ENCODE data around the gene URB1. TPM values are rescaled to one million over a fixed set of nuclear protein-coding genes. Genes with fewer than 3 reads are reported as not detected.
"Not testable (repeated sequence)": the region's sequence is repeated elsewhere in the genome, so short reads cannot be mapped to it uniquely, and the experiment has no call there.

Gene URB1
- total RNA-seq, 1 experiment from 2014 or later = 20.9 TPM

DNA sequence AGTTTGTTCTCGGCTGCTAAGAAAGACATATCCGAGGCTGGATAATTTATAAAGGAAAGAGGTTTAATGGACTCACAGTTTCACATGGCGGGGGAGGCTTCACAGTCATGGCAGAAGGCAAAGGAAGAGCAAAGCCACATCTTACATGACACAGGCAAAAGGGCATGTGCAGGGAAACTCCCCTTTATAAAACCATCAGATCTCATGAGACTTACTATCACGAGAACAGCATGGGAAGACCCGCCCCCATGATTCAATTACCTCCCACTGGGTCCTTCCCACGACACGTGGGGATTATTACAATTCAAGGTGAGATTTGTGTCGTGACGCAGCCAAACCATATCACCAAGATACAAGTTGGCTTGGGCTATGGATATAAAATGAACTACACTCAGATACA, 81.8 kb downstream of the URB1 start:
- in situ Hi-C loops (cut with HindIII; ENCODE audit: low sequenced_read_pairs); DNase-seq (ENCODE audit: low spot score): not testable (repeated sequence)

DNA sequence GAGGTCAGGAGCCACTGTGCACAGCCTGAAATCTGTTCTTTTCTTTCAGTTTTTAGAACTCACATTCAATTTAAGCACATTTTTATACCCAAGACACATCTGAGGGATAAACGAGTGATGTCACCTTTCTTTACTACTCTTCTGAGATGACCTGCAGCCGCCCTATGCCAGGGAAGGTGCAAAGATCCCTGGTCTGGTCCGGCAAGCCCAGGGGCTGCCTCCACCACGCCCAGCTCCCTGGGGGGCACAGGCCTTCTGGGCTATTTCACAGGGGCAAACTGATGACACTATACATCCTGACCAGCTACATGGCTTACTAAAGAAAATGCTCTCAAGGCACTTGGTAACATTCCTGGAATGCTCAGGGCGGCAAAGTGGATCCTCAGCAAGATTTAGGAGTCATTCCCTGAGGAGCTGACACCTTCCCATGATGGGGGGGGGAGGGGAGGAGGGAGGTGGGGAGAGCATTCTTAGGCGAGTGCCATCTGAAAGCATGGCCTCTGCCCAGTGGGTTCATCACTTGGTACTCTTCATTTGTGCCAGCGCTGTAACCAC, 82.8 kb downstream of the URB1 start:
- DNase-seq (ENCODE audit: low spot score) = no peak
- in situ Hi-C loops (cut with HindIII; ENCODE audit: low sequenced_read_pairs) = no loop called here

DNA sequence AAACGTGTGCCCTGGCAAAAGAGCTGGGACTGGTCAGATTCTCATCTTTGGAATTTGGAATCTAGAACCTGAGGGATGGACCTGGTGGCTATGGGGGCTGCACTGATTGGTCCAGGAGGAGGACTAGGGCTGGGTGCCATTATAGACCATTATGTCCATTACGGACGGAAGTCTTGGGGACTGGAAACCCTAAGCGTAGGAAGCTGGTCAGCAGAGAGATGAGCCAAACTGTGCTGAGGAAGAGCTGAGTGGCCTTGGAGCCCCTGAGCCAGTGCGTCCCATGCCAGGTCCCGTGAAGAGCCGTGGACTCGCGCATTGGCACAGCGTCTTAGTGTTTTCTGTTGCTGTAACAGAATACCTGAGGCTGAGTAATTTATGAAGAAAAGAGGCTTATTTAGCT, 84.1 kb downstream of the URB1 start:
- in situ Hi-C loops (cut with HindIII; ENCODE audit: low sequenced_read_pairs) = no loop called here
- DNase-seq (ENCODE audit: low spot score) = no peak

- in situ Hi-C loops (cut with HindIII; ENCODE audit: low sequenced_read_pairs) = no loop called here
- DNase-seq (ENCODE audit: low spot score) = no peak
Measured at GRCh38 chr21:32307706-32308105, 85.1 kb downstream of the URB1 start.

GRCh38 chr21:32306021-32306780, 86.6 kb downstream of the URB1 start:
- in situ Hi-C loops (cut with HindIII; ENCODE audit: low sequenced_read_pairs) = no loop called here
- DNase-seq (ENCODE audit: low spot score) = peak; percentile 7

- in situ Hi-C loops (cut with HindIII; ENCODE audit: low sequenced_read_pairs) = no loop called here
- DNase-seq (ENCODE audit: low spot score) = no peak
Measured at GRCh38 chr21:32304998-32305397, 87.8 kb downstream of the URB1 start.

DNA sequence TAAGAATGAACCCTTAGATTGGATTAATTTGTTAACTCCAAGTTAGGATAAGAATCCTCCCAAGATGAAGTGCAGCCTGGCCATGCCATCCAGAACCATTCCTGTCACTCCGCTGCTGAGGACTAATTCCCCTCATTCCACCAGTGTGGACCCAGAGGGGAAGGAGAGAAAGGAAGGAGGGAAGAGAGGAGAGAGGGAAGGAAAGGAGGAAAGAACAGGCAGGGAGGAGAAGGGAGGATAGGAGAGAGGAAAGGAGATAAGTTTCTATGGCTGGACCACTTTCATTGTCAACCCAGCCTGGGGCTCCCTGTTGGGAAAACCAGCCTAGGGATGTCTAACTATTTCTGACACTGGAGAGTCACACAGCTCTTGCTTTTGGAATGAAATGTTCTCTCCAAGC, 89.4 kb downstream of the URB1 start:
- in situ Hi-C loops (cut with HindIII; ENCODE audit: low sequenced_read_pairs) = no loop called here

GRCh38 chr21:32302560-32302959, 90.3 kb downstream of the URB1 start:
- in situ Hi-C loops (cut with HindIII; ENCODE audit: low sequenced_read_pairs) = no loop called here
- DNase-seq (ENCODE audit: low spot score) = no peak

More for the DNA sequence above, 89.4 kb downstream of the URB1 start:
- DNase-seq (ENCODE audit: low spot score) = no peak

GRCh38 chr21:32301596-32301995, 91.2 kb downstream of the URB1 start:
- in situ Hi-C loops (cut with HindIII; ENCODE audit: low sequenced_read_pairs) = no loop called here
- no peak for DNase-seq (ENCODE audit: low spot score)

GRCh38 chr21:32300117-32300681, 92.6 kb downstream of the URB1 start:
- in situ Hi-C loops (cut with HindIII; ENCODE audit: low sequenced_read_pairs) = no loop called here
- no peak for DNase-seq (ENCODE audit: low spot score)

DNA sequence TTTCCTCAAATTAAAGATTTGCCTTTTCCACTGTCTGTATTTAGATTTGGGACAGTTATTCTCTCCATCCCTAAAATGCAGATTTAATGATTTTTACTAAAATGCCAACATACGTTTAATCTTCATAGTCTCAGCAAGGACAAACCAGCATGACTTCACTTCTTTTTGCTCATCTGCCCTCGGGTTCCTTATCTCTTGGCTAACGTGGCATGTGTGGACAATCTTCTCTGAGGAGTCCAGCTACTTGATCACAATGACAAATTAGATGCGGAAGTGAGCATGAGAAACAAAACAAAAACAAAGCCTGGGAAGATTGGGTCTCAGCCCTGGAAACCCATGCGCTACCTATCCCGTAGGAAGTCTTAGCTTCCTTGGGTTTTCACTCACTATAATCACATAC, 93.1 kb downstream of the URB1 start:
- DNase-seq (ENCODE audit: low spot score) = no peak
- in situ Hi-C loops (cut with HindIII; ENCODE audit: low sequenced_read_pairs) = no loop called here

DNA sequence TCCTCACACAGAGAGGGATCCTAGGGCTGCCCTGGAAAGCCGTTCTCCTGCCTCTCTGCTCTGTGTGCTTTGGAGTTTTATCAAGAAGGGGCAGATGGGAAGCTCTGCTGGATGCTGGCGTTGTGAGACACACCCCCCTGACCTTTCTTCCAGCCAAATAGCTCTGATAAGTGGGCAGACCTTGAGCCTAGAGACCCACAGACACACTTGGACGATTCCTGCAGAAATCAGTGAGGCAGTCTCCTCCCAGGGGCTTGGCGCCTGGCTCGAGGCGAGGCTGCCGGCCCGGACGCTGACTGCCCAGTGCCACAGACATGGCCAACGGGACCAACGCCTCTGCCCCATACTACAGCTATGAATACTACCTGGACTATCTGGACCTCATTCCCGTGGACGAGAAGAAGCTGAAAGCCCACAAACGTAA, 94.1 kb downstream of the URB1 start, which contains the start of gene MRAP:
TSS of gene MRAP (plus strand) at position 198 of the 424 bp plus-strand sequence. CDS start at position 315, 117 bp downstream.
- peak; percentile 91 for DNase-seq (ENCODE audit: low spot score)
- in situ Hi-C loops (cut with HindIII; ENCODE audit: low sequenced_read_pairs) = no loop called here

DNA sequence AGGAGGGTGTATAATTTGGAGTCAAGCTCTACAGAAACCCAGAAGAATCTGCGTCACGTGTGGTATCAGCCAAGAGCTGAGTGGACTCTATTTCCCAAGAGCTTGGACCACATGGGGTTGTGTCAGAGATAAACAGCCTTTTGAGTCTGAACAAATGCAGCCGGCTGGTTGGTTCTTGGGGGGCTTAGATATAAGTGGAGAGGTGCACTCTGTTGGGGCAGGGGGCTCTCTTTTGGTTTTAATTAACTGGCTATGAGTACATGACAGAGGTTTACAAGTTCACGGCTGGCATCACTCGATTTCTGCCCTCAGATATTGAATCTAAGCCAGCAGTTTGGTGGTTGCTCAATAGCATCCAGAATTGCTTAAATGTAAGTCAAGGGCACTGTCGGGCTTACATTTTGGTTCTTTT, 94.7 kb downstream of the URB1 start:
- DNase-seq (ENCODE audit: low spot score) = no peak
- in situ Hi-C loops (cut with HindIII; ENCODE audit: low sequenced_read_pairs) = no loop called here

DNA sequence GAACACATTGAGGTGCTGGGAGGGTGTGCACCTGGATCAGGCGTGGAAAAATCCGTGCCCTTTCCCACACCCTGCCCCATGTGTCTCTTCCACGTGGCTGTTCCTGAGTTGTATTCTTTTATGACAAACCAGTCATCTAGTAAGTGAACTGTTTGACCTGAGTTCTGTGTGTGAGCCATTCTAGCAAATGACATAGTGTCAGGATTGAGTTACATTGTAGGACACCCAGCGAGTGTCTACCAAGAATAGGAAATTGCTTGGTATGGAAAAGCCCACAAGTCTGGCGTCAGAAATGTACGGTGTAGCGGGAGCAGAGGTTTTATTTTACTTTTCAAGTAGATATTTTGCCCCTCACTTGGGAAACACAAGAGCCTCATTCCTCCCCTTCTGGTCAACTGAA, 95.4 kb downstream of the URB1 start:
- in situ Hi-C loops (cut with HindIII; ENCODE audit: low sequenced_read_pairs) = no loop called here
- no peak for DNase-seq (ENCODE audit: low spot score)

DNA sequence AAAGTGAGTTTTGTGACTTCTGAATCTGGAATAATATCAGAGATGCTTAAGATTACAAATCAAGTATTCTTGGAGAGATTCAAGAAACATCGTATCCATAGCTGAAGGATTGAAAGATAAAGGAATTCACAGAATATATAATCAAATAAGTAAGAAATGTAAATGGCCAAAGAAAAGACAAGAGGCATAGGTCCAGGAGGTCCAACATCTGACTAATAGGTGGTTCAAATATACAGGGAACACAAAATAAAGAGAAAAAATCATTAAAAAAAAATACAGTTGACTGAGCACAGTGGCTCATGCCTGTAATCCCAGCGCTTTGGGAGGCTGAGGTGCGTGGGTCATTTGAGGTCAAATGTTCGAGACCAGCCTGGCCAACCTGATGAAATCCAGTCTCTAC, 107.3 kb downstream of the URB1 start:
- in situ Hi-C loops (cut with HindIII; ENCODE audit: low sequenced_read_pairs) = no loop called here
- DNase-seq (ENCODE audit: low spot score) = no peak

GRCh38 chr21:32282992-32283391, 109.8 kb downstream of the URB1 start:
- no peak for DNase-seq (ENCODE audit: low spot score)
- in situ Hi-C loops (cut with HindIII; ENCODE audit: low sequenced_read_pairs) = no loop called here

GRCh38 chr21:32281531-32281930, 111.3 kb downstream of the URB1 start:
- DNase-seq (ENCODE audit: low spot score) = no peak
- in situ Hi-C loops (cut with HindIII; ENCODE audit: low sequenced_read_pairs) = no loop called here

DNA sequence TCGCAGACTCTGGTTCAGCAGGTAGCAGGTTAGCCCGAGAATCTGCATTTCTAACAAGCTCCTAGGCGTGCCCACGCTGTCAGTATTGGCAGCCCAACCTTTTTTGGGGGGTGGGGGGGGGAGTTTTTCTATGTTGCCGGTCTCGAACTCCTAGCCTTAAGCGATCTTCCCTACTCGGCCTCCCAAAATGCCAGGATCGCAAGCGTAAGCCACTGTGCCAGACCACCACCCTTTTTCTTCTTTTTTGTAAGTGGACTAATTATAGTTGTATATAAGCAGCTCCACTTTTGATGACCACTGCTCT, 113.5 kb downstream of the URB1 start:
- in situ Hi-C loops (cut with HindIII; ENCODE audit: low sequenced_read_pairs) = no loop called here
- DNase-seq (ENCODE audit: low spot score) = no peak

- DNase-seq (ENCODE audit: low spot score) = peak; percentile 91
- in situ Hi-C loops (cut with HindIII; ENCODE audit: low sequenced_read_pairs) = no loop called here
Measured at GRCh38 chr21:32278518-32279376, 114.1 kb downstream of the URB1 start, which contains the start of gene MIS18A. Gene MIS18A, minus strand, starts transcription at chr21:32279049. Its CDS starts 35 bp downstream, at chr21:32279014.

GRCh38 chr21:32278103-32278502, 114.7 kb downstream of the URB1 start:
- in situ Hi-C loops (cut with HindIII; ENCODE audit: low sequenced_read_pairs) = no loop called here
- no peak for DNase-seq (ENCODE audit: low spot score)

All from G401 (cell line).